NCI-H774 (cell line): ENCODE data around the gene RBM14.
"Not testable (repeated sequence)": the region's sequence is repeated elsewhere in the genome, so short reads cannot be mapped to it uniquely, and the experiment has no call there.

ENCODE experiments used
- DNase-seq: peaks from one replicate; lab custom pipeline; 2025; lab: John Stamatoyannopoulos, UW

Gene RBM14

GRCh38 chr11:66595245-66595904 lies 21.1 kb upstream of the RBM14 start:
- no peak for DNase-seq

GRCh38 chr11:66598993-66599392 lies 17.4 kb upstream of the RBM14 start:
- no peak for DNase-seq

- DNase-seq, result no peak
Measured at GRCh38 chr11:66600219-66600618, 16.2 kb upstream of the RBM14 start.

GRCh38 chr11:66600631-66601233 lies 15.7 kb upstream of the RBM14 start:
- DNase-seq, result no peak

- DNase-seq, result no peak
Measured at GRCh38 chr11:66603072-66603471, 13.4 kb upstream of the RBM14 start.

GRCh38 chr11:66604155-66604554 lies 12.3 kb upstream of the RBM14 start:
- no peak for DNase-seq

- not testable (repeated sequence) for DNase-seq
Measured at GRCh38 chr11:66606608-66607007, 9.8 kb upstream of the RBM14 start.

GRCh38 chr11:66607126-66607834 lies 9.2 kb upstream of the RBM14 start:
- no peak for DNase-seq

GRCh38 chr11:66609721-66610617 lies 6.5 kb upstream of the RBM14 start:
- no peak for DNase-seq

- DNase-seq, result no peak
Measured at GRCh38 chr11:66612458-66612857, 4.0 kb upstream of the RBM14 start.

- DNase-seq, result no peak
Measured at GRCh38 chr11:66614073-66614472, 2.4 kb upstream of the RBM14 start.

GRCh38 chr11:66617155-66617834 lies 865 bp downstream of the RBM14 start:
- no peak for DNase-seq

- no peak for DNase-seq
Measured at GRCh38 chr11:66619080-66619554, 2.7 kb downstream of the RBM14 start.

- no peak for DNase-seq
Measured at GRCh38 chr11:66624450-66624849, 8.0 kb downstream of the RBM14 start.

- DNase-seq, result no peak
Measured at GRCh38 chr11:66625041-66625751, 8.8 kb downstream of the RBM14 start.

GRCh38 chr11:66625752-66626149 lies 9.3 kb downstream of the RBM14 start:
- no peak for DNase-seq

GRCh38 chr11:66626382-66626781 lies 10.0 kb downstream of the RBM14 start:
- no peak for DNase-seq

GRCh38 chr11:66626926-66627325 lies 10.5 kb downstream of the RBM14 start:
- DNase-seq, result no peak

- DNase-seq, result no peak
Measured at GRCh38 chr11:66628061-66628603, 11.7 kb downstream of the RBM14 start.

- no peak for DNase-seq
Measured at GRCh38 chr11:66629356-66629755, 12.9 kb downstream of the RBM14 start.

GRCh38 chr11:66631883-66632282 lies 15.5 kb downstream of the RBM14 start:
- no peak for DNase-seq
